AG04449 (cell line): Measurements from ENCODE around the gene DNLZ.
"Not testable (repeated sequence)": the region's sequence is repeated elsewhere in the genome, so short reads cannot be mapped to it uniquely, and the experiment has no call there.

Experiments used
- CTCF ChIA-PET: fragments of 350-600 bp; formaldehyde crosslinking; extraction: SDS; loops from one replicate; lab custom pipeline; 2021; ENCODE audit warnings: antibody characterized with exemption; lab: Yijun Ruan, JAX
- POLR2A ChIA-PET: fragments of 400-600, 350-600 bp; formaldehyde crosslinking; extraction: SDS; loops from one replicate; lab custom pipeline; 2020; ENCODE audit warnings: antibody characterized with exemption, inconsistent platforms; lab: Yijun Ruan, JAX
- DNase-seq: peaks from one replicate; pipeline ENCODE4 v3.0.0-alpha.2; 2010; ENCODE audit warnings: low read depth, low spot score
- H3K4me3 ChIP-seq: 2 replicates; pipeline ENCODE4 v1.5.1; 2011; ENCODE audit warnings: low read depth, mild to moderate bottlenecking, control low read depth, low read length
- CTCF ChIP-seq: IDR thresholded peaks from one replicate; pipeline ENCODE4 v1.5.1; 2011; ENCODE audit warnings: mild to moderate bottlenecking, moderate library complexity, low read length, control low read depth, inconsistent platforms; ENCODE audit not compliant: insufficient read depth; ENCODE audit errors: missing control alignments

The DNLZ gene

GRCh38 chr9:136325358-136325757 lies 38.2 kb downstream of the DNLZ start:
- no peak overlapping the region for H3K4me3 ChIP-seq
- POLR2A ChIA-PET: interaction anchor here (1.0 to 1.5 kb wide), 3 partner anchors 12 to 49 kb away, joined by 4 to 7 read pairs (median 5); partner anchors contain the start of gene DNLZ
- no peak for DNase-seq
- no peak for TF ChIP-seq CTCF
- CTCF ChIA-PET: interaction anchor here (1.0 to 4.4 kb wide), 5 partner anchors 11 to 75 kb away, joined by 3 to 70 read pairs (median 13); partner anchors contain the start of gene DNLZ

- CTCF ChIA-PET: interaction anchor here (0.8 to 4.4 kb wide), 5 partner anchors 10 to 76 kb away, joined by 5 to 70 read pairs (median 13); partner anchors contain the start of gene DNLZ
- no peak for DNase-seq
- TF ChIP-seq CTCF: no peak
- POLR2A ChIA-PET: interaction anchor here (1.5 kb wide), 1 partner anchor 39 kb away, joined by 7 read pairs; the partner anchor contains the start of gene DNLZ
- no peak overlapping the region for H3K4me3 ChIP-seq
These were observed 38.8 kb downstream of the DNLZ start for GRCh38 chr9:136324501-136325300.

GRCh38 chr9:136323371-136323789 lies 40.2 kb downstream of the DNLZ start:
- no peak overlapping the region for H3K4me3 ChIP-seq
- CTCF ChIA-PET: interaction anchor here (0.8 to 4.4 kb wide), 4 partner anchors 8 to 72 kb away, joined by 5 to 70 read pairs (median 6); no protein-coding TSS in a partner anchor
- POLR2A ChIA-PET: no interaction called here
- no peak for DNase-seq
- TF ChIP-seq CTCF: no peak

GRCh38 chr9:136322756-136323330 lies 40.7 kb downstream of the DNLZ start:
- ChIA-PET POLR2A (no interaction called here), CTCF (interaction anchor here (1.7 to 4.4 kb wide), 3 partner anchors 11 to 72 kb away, joined by 5 to 70 read pairs (median 5); no protein-coding TSS in a partner anchor)
- DNase-seq: no peak
- TF ChIP-seq CTCF: no peak
- no peak overlapping the region for H3K4me3 ChIP-seq

GRCh38 chr9:136321561-136321960 lies 42.0 kb downstream of the DNLZ start:
- ChIA-PET POLR2A (no interaction called here), CTCF (interaction anchor here (2.1 to 2.7 kb wide), 2 partner anchors 10 to 42 kb away, joined by 4 to 20 read pairs; no protein-coding TSS in a partner anchor)
- H3K4me3 ChIP-seq: no peak overlapping the region
- no peak for TF ChIP-seq CTCF
- DNase-seq: no peak

- POLR2A ChIA-PET, DNase-seq, H3K4me3 ChIP-seq: not testable (repeated sequence)
- CTCF ChIA-PET: interaction anchor here (0.7 to 2.7 kb wide), 4 partner anchors 9 to 43 kb away, joined by 3 to 20 read pairs (median 5); no protein-coding TSS in a partner anchor
These were observed 42.6 kb downstream of the DNLZ start for GRCh38 chr9:136320972-136321371.

- H3K4me3 ChIP-seq, DNase-seq, POLR2A ChIA-PET: not testable (repeated sequence)
- CTCF ChIA-PET: interaction anchor here (0.7 to 2.7 kb wide), 4 partner anchors 8 to 44 kb away, joined by 3 to 20 read pairs (median 5); no protein-coding TSS in a partner anchor
These were observed 43.6 kb downstream of the DNLZ start for GRCh38 chr9:136319955-136320354.

- CTCF ChIA-PET: interaction anchor here (0.7 to 1.9 kb wide), 3 partner anchors 8 to 82 kb away, joined by 3 to 6 read pairs (median 3); partner anchors contain the start of gene GPSM1
These were observed 44.3 kb downstream of the DNLZ start for GRCh38 chr9:136319244-136319643.

More at GRCh38 chr9:136319244-136319643, 44.3 kb downstream of the DNLZ start:
- H3K4me3 ChIP-seq, DNase-seq, POLR2A ChIA-PET: not testable (repeated sequence)
